ENCODE measurements around the gene ARL10. TPM values are rescaled to one million over a fixed set of nuclear protein-coding genes. Genes with fewer than 3 reads are reported as not detected.
A peak's percentile ranks its signal among the peaks of the same experiment; 100 is the strongest.

ARL10 gene
- polyA plus RNA-seq, 1 donor: 6.5 TPM

DNA sequence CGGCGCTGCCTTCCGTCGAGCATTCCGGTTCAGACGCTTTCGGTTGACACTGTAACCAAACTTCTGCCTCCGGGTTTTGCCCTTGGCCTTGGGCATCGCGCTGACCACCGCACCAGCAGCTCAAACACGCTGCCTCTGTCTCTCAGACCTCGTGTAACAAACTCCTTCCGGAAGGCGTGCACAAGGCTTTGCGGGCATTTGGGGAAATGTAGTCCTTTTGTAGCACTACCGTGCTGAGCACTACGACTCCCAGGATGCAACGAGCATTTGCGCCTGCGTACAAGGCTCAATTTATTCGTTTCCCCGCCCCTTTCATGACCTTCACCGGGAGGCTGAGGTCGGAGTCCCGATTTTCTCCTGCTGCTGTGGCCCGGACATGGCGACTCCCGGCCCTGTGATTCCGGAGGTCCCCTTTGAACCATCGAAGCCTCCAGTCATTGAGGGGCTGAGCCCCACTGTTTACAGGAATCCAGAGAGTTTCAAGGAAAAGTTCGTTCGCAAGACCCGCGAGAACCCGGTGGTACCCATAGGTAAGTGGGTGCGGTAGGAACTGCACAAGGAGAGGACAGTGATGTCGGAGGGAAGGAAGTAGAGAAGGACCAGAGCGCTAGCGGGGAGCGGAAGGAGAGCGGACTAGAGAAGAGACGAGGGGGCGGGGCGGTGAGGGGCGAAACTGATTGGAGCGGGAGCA lies 23.3 kb downstream of the ARL10 start, which contains the start of the genes HIGD2A and NOP16:
TSS of gene HIGD2A (plus strand) at position 308 of the 691 bp plus-strand sequence. CDS start at position 377, 69 bp downstream.
TSS of gene NOP16 (minus strand) at position 155 of the 691 bp plus-strand sequence. CDS start at position 96, 59 bp downstream.
- Histone ChIP-seq H3K9me3 (ENCODE audit: control insufficient read depth, low read depth, low read length) (no peaks in the 10 kb centered on the region), H3K27ac (ENCODE audit: low read length) (peak within 1 kb of the TSS; percentile 95), H3K4me1 (ENCODE audit: control insufficient read depth, insufficient read depth, low read length) (peaks cover 5% of the 10 kb centered on the region), H3K27me3 (ENCODE audit: control insufficient read depth, insufficient read depth, low read length) (no peaks in the 10 kb centered on the region), H3K36me3 (ENCODE audit: control insufficient read depth, insufficient read depth, low read length) (peaks cover 59% of the 10 kb centered on the region), H3K4me3 (ENCODE audit: low read length) (peak within 1 kb of the TSS; percentile 61)
- WGBS (ENCODE audit: insufficient coverage, low lambda C conversion rate): no CpG with 5 or more reads among the region's 47 CpGs
- DNase-seq: peak; percentile 98 to 99

- H3K4me1 ChIP-seq (ENCODE audit: control insufficient read depth, insufficient read depth, low read length): peaks cover 5% of the 10 kb centered on the region
- peaks cover 57% of the 10 kb centered on the region for H3K36me3 ChIP-seq (ENCODE audit: control insufficient read depth, insufficient read depth, low read length)
- H3K27me3 ChIP-seq (ENCODE audit: control insufficient read depth, insufficient read depth, low read length): no peaks in the 10 kb centered on the region
- peak overlapping the region; percentile 95 for H3K27ac ChIP-seq (ENCODE audit: low read length)
- peak overlapping the region; percentile 61 for H3K4me3 ChIP-seq (ENCODE audit: low read length)
- no peaks in the 10 kb centered on the region for H3K9me3 ChIP-seq (ENCODE audit: control insufficient read depth, low read depth, low read length)
- 20% methylated on average over 1 of the region's 41 CpGs for WGBS (ENCODE audit: insufficient coverage, low lambda C conversion rate)
- DNase-seq: no peak
Observed at GRCh38 chr5:176389135-176390123, 24.1 kb downstream of the ARL10 start.

DNA sequence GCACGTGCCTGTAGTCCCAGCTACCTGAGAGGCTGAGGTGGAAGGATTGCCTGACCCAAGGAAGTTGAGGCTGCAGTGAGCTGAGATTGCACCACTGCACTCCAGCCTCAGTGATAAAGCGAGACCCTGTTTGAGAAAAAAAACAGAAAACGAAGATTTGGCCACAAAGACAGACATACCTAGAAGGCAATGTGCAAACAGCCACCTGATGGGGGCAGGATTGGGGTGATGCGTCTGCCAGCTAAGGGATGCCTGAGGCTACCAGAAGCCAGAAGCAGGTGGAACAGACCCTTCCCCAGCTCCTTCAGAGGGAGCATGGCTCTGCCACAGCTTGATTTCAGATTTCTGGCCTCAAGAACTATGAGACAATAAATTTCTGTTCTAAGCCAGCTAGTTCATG lies 26.2 kb downstream of the ARL10 start:
- DNase-seq: no peak
- Histone ChIP-seq H3K9me3 (ENCODE audit: control insufficient read depth, low read depth, low read length) (no peaks in the 10 kb centered on the region), H3K4me1 (ENCODE audit: control insufficient read depth, insufficient read depth, low read length) (peaks cover 5% of the 10 kb centered on the region), H3K36me3 (ENCODE audit: control insufficient read depth, insufficient read depth, low read length) (peaks cover 57% of the 10 kb centered on the region), H3K4me3 (ENCODE audit: low read length) (no peak overlapping the region), H3K27me3 (ENCODE audit: control insufficient read depth, insufficient read depth, low read length) (no peaks in the 10 kb centered on the region), H3K27ac (ENCODE audit: low read length) (no peak overlapping the region)
- WGBS (ENCODE audit: insufficient coverage, low lambda C conversion rate): no CpG with 5 or more reads among the region's 4 CpGs

GRCh38 chr5:176391999-176392398 lies 26.7 kb downstream of the ARL10 start:
- Histone ChIP-seq H3K9me3 (ENCODE audit: control insufficient read depth, low read depth, low read length) (no peaks in the 10 kb centered on the region), H3K27ac (ENCODE audit: low read length) (no peak overlapping the region), H3K4me1 (ENCODE audit: control insufficient read depth, insufficient read depth, low read length) (peaks cover 5% of the 10 kb centered on the region), H3K4me3 (ENCODE audit: low read length) (no peak overlapping the region), H3K27me3 (ENCODE audit: control insufficient read depth, insufficient read depth, low read length) (no peaks in the 10 kb centered on the region), H3K36me3 (ENCODE audit: control insufficient read depth, insufficient read depth, low read length) (peaks cover 58% of the 10 kb centered on the region)
- WGBS (ENCODE audit: insufficient coverage, low lambda C conversion rate): no CpG with 5 or more reads among the region's 4 CpGs
- DNase-seq: no peak

DNA sequence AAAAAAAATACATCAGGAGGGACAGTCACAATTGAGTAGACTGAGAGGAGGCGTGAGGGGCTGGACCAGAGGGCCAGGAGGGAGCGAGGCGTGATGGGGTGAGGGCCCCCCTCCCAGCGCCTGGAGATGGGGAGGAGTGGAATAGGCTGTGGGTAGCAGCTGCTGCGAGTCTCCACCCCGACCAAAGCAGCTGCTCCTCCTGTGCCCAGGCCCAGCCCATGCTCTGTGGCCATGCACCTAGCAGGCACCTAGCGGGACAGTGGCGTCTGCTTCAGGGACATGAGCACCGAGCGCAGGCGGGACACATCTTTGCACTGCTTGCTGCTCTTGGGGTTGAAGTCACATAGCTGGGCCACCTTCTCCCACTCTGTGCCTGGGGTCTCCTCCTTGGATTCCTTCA lies 27.2 kb downstream of the ARL10 start:
- H3K9me3 ChIP-seq (ENCODE audit: control insufficient read depth, low read depth, low read length): no peaks in the 10 kb centered on the region
- H3K4me1 ChIP-seq (ENCODE audit: control insufficient read depth, insufficient read depth, low read length): peaks cover 5% of the 10 kb centered on the region
- no peak for DNase-seq
- no peak overlapping the region for H3K4me3 ChIP-seq (ENCODE audit: low read length)
- H3K27me3 ChIP-seq (ENCODE audit: control insufficient read depth, insufficient read depth, low read length): no peaks in the 10 kb centered on the region
- no peak overlapping the region for H3K27ac ChIP-seq (ENCODE audit: low read length)
- H3K36me3 ChIP-seq (ENCODE audit: control insufficient read depth, insufficient read depth, low read length): peaks cover 62% of the 10 kb centered on the region
- WGBS (ENCODE audit: insufficient coverage, low lambda C conversion rate): no CpG with 5 or more reads among the region's 11 CpGs

- no peak for DNase-seq
- Histone ChIP-seq H3K9me3 (ENCODE audit: control insufficient read depth, low read depth, low read length) (no peaks in the 10 kb centered on the region), H3K4me3 (ENCODE audit: low read length) (no peak overlapping the region), H3K4me1 (ENCODE audit: control insufficient read depth, insufficient read depth, low read length) (peaks cover 5% of the 10 kb centered on the region), H3K27ac (ENCODE audit: low read length) (no peak overlapping the region), H3K36me3 (ENCODE audit: control insufficient read depth, insufficient read depth, low read length) (peaks cover 71% of the 10 kb centered on the region), H3K27me3 (ENCODE audit: control insufficient read depth, insufficient read depth, low read length) (no peaks in the 10 kb centered on the region)
- no CpG with 5 or more reads among the region's 9 CpGs for WGBS (ENCODE audit: insufficient coverage, low lambda C conversion rate)
Observed at GRCh38 chr5:176394096-176394495, 28.8 kb downstream of the ARL10 start.

DNA sequence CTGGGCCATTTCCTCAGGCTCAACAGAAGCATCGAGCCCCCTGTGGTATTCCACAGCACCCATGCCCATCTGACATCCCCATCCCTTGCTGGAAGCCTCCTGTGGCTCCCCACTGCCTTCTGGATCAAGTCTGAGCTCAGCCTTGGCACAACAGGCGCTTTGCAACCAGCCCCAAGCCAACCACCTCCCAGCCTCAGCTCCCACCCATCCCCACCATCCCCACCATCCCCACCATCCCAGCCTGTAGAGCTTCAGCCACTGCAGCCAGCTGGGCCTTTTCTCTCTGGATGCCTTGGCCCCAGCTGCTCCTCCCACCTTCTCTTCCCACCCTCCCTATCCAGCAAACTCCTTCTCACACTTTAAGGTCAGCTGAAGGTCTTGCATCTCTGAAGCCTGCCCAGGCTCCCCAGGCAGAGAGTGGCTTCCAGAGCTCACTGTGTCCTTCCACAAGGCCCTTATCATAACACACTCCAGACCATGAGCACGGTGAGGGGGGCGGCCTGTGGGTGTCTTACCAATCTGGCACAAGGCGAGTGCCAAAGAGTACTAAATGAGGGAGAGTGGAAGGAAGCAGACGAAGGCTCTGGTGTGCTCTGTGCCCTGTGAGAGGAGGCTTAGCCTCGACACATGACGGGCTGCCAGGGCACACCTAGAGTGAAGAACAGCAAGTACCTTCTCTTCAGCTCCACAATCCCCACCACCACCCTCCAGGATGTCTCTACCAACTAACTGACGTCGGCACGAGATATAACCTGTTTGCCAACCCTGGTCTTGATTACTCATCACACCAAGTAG lies 29.8 kb downstream of the ARL10 start:
- no CpG with 5 or more reads among the region's 11 CpGs for WGBS (ENCODE audit: insufficient coverage, low lambda C conversion rate)
- H3K27ac ChIP-seq (ENCODE audit: low read length): no peak overlapping the region

DNA sequence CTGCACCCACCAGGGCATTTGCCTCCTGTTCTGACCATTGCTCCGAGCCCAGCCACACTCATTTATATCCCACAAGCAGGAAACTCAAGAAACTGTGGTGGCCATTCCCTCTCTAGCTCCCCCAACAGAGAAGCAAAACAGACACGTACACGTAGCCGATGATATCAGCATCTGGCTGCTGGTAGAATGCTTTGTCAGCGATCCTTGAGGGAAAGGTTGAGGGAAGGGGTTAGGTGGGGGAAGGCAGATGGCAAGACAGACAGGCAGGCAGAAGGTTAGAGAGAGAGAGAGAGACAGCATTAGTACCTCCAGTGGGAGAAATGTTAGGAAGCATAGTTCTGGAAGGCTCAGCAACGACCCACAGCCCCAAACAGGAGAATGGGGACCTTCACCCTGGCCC lies 31.0 kb downstream of the ARL10 start:
- Histone ChIP-seq H3K4me1 (ENCODE audit: control insufficient read depth, insufficient read depth, low read length) (peaks cover 11% of the 10 kb centered on the region), H3K4me3 (ENCODE audit: low read length) (no peak overlapping the region), H3K36me3 (ENCODE audit: control insufficient read depth, insufficient read depth, low read length) (peaks cover 66% of the 10 kb centered on the region), H3K27ac (ENCODE audit: low read length) (no peak overlapping the region), H3K9me3 (ENCODE audit: control insufficient read depth, low read depth, low read length) (no peaks in the 10 kb centered on the region), H3K27me3 (ENCODE audit: control insufficient read depth, insufficient read depth, low read length) (no peaks in the 10 kb centered on the region)
- WGBS (ENCODE audit: insufficient coverage, low lambda C conversion rate): no CpG with 5 or more reads among the region's 6 CpGs
- no peak for DNase-seq

More for the DNA sequence above, 29.8 kb downstream of the ARL10 start:
- DNase-seq: no peak
- Histone ChIP-seq H3K36me3 (ENCODE audit: control insufficient read depth, insufficient read depth, low read length) (peaks cover 73% of the 10 kb centered on the region), H3K9me3 (ENCODE audit: control insufficient read depth, low read depth, low read length) (no peaks in the 10 kb centered on the region), H3K4me3 (ENCODE audit: low read length) (no peak overlapping the region), H3K27me3 (ENCODE audit: control insufficient read depth, insufficient read depth, low read length) (no peaks in the 10 kb centered on the region), H3K4me1 (ENCODE audit: control insufficient read depth, insufficient read depth, low read length) (no peaks in the 10 kb centered on the region)

GRCh38 chr5:176397736-176398420 lies 32.6 kb downstream of the ARL10 start:
- Histone ChIP-seq H3K27ac (ENCODE audit: low read length) (no peak overlapping the region), H3K4me3 (ENCODE audit: low read length) (no peak overlapping the region), H3K36me3 (ENCODE audit: control insufficient read depth, insufficient read depth, low read length) (peaks cover 51% of the 10 kb centered on the region), H3K9me3 (ENCODE audit: control insufficient read depth, low read depth, low read length) (no peaks in the 10 kb centered on the region), H3K4me1 (ENCODE audit: control insufficient read depth, insufficient read depth, low read length) (peaks cover 22% of the 10 kb centered on the region), H3K27me3 (ENCODE audit: control insufficient read depth, insufficient read depth, low read length) (no peaks in the 10 kb centered on the region)
- no peak for DNase-seq
- no CpG with 5 or more reads among the region's 18 CpGs for WGBS (ENCODE audit: insufficient coverage, low lambda C conversion rate)
